Daoy (cell line): Measurements from ENCODE around the gene CIB4. TPM values are rescaled to one million over a fixed set of nuclear protein-coding genes. Genes with fewer than 3 reads are reported as not detected.
"Not testable (repeated sequence)": the region's sequence is repeated elsewhere in the genome, so short reads cannot be mapped to it uniquely, and the experiment has no call there.

Experiments
- DNase-seq: peaks from one replicate; pipeline ENCODE4 v3.0.0-alpha.2; 2015; ENCODE audit warnings: low read depth
- total RNA-seq: library from RNA; depleted of rRNA; stranded (reverse); fragments of >200 nt; shearing (Covaris generic); gene quantifications from 2 replicates; pipeline ENCODE4 v1.2.3, GENCODE V29; 2014

The CIB4 gene
- total RNA-seq, 1 experiment from 2014 or later = not detected

DNA sequence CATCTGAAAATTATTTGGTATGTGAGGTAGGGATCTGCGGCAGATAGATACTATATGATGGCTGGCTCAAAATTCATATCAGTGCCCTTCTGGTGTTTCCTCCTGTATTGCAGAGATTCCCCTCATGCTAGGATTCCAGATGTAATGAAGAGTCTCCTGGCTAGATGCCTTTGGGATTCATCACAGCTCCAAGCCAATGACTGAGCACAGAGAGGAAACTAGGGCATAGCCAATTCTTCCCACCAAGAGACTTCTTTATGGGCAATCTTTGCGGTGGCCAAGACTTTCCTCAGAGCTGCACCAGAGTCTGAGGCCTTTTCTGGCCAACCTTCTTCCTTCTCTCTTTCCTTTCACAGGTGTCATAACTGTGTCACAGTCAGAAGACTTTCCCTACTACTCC is 25.5 kb upstream of the CIB4 start:
- peak; percentile 34 for DNase-seq

DNA sequence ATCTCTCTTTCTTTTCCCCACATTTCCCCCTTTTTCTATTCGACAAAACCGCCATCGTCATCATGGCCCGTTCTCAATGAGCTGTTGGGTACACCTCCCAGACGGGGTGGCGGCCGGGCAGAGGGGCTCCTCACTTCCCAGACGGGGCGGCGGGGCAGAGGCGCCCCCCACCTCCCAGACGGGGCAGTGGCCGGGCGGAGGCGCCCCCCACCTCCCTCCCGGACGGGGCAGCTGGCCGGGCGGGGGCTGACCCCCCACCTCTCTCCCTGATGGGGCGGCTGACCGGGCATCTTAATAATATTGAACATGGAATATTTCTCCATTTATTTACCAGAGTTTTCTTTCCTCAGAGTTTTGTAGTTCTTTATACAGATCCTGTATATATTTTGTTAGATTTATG is 24.1 kb upstream of the CIB4 start:
- not testable (repeated sequence) for DNase-seq

DNA sequence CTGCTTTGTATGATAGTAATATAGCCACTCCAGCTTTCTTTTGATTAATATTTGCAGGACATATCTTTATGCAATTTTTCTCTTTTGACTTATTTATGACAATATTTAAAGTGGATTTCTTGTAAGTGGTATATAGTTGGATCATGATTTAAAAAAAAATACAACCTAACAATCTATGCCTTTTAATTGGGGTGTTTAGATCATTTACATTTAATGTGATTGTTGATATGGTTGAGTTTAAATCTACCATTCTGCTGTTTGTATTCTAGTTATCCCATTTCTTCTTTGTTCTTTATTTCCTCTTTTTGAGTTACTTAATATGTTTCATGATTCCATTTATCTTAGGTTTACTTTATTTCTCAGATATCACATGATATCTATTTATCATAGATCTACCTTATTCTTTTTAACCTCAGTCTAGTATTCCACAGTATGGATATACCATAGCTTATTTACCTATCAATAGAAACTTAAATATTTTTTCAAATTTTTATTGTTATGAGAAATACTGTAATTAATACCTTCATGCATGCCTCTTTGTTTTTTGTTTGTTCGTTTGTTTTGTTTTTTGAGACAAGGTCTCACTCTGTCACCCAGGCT is 19.3 kb upstream of the CIB4 start:
- DNase-seq = no peak

DNA sequence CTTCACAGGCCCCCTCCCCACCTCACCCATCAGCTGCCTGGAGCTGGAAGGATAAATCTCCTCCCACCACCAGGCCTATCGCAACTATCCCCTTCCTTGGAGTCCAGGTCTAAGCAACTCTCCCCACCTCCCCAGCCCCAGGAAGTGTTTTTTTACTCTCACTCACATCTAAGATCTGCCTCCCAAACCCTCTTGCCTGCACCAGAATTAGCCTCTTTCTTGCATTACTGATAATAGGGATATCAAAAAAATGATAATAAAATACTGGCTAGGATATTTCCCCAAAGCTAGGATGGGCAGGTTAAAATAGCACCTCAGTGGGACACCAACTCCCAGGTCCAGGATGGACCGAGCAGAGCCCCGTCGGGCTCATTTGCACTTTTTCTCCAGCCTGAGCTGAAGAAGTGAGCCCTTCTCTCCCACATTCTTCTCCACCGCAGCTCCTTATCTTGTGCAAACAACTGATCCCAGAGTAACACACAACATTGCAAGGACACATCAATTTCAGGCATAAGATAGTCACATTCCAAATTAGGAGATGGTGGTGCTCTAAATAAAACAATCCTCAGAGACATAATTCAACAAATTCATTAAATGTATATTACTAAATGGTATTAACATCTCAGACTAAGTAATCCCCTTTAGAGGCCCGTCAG is 17.7 kb upstream of the CIB4 start:
- no peak for DNase-seq

DNA sequence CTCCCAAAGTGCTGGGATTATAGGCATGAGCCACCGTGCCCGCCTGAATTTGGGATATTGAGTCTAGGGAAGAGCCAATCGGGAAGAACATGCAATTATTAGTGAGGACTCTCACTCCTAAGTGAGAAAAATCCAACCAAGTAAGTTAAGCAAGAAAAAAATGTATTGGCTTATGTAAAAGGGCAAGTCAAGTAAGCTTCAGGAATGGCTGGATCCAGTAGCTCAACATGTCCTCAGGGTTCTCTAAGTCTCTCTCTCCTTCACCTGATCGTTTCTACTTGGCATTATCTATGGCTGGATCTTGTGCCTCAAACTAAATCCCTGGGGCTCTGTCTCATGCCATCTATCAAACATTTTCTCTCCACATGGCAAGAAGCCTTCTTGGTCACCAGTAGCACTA is 16.1 kb upstream of the CIB4 start:
- DNase-seq = no peak

DNA sequence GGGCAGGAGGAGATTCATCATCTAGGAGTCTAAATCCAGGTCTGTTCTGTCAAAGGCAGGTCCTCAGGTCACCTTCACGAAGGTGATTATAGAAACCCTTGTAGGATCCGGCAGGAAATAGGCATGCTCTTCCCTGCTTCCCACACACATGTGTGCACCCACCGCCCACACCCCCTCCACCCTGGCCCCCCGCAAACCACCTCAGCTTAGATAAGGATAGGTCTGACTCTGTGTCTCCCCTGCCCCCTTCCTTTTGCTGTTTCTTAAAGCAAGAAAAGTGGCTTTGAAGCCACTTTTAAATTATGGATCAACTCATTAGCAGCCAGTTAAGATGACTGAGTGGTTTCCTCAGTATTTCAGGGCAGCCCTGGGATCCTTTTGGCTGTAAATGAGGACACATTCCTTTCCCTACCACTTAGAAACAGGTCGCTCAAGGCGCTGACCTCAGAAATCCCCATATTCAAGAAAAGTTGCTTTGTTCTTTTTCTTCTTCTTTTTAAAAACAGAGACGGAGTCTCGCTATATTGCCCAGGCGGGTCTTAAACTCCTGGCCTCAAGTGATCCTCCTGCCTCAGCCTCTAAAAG is 14.5 kb upstream of the CIB4 start:
- DNase-seq = no peak

DNA sequence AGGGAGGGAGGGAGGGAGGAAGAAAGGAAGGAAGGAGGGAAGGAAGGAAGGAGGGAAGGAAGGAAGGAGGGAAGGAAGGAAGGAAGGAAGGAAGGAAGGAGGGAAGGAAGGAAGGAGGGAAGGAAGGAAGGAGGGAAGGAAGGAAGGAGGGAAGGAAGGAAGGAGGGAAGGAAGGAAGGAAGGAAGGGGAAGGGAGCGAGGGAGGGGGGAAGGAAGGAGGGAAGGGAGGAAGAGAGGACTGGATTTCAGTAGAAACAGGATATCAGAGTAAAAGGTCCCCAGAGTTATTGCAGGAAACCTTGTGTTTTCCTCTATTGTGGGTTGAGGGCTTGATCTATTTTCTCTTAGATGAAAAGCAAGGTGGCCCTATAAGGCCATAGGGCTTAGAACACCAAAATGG is 14.0 kb upstream of the CIB4 start:
- not testable (repeated sequence) for DNase-seq

DNA sequence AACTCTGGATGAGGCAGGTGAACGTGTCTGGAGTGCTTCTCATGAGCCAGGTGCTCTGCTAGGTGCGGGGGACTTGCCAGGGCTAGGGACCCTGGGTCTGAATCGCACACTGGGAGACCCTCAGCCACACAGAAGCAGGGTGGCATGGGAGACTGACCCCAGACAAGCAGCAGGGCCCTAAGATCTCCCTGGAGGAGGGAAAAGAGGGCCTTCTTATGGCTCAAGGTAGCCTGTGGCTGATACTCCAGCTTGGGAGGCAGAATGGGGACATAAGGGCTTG is 12.8 kb upstream of the CIB4 start:
- no peak for DNase-seq

DNA sequence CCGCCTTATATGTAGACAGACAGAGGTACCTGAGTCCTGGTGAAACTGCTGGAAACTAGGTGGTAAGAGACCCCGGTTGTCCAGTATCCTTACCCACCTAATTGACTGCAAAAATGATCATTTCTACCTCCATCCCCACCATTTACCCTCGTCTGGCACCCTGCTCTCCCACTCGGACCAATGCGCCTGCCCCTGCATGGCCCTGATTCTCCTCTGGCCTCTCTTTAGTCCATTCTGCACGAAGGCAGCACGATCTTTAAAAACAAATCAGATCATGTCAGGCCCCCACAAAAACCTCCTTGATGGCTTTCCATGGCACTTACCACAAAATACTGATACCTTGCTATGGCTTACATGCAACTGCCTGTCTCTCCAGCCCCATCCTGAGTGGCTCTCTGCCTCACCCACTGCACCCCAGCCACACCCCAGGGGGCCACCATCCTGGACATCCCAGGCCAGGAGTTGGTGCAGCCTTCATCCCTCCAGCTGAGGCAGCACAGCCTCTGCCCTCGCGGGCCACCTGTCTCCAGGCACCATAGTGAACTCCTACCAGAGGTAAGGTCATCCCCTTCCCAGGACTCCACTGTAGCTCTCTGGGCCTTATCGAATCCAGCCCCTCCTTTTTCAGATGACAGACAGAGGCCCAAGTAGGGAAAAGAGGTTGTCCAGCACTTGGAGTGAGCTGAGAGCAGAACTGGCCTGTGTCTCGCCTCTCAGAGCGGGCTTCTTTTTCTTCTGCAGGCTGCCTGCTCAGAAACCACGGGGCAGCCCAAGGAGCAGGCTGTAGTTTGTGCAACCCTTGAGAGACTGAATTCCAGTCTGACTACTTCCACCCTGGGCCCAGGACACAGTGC is 12.3 kb upstream of the CIB4 start:
- DNase-seq = no peak

DNA sequence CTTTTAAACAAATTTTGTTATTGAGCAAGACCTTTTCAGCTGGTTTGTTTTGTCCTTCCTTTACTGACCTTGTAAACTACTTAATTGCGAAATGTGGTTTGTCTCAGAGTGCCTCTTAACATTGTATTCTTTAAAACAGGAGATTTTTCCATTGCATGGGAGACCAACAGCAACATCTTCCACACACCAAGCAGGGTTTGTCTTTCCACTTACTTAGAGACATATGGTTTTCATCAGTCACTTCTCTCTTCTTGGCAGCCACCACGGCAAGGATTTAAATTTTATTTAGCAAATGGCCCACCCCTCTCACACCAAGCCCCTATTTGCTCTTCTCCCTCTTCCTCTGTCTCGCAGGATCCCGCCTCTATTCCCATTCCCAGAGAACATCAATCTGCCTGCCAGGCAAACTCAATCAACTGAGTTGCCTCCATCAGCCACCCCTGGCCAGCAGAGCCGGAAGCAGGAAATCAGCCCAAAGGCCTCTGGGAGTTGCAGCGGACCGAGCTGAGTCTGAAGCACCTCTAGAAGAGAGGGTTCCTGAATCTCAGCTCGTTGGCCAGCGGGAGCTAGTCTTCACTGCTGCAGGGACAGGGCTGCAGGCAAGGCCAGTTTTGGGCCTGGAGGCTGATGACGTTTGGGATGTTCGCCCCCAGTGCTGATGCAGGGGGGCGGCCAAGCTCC is 11.3 kb upstream of the CIB4 start:
- no peak for DNase-seq

DNA sequence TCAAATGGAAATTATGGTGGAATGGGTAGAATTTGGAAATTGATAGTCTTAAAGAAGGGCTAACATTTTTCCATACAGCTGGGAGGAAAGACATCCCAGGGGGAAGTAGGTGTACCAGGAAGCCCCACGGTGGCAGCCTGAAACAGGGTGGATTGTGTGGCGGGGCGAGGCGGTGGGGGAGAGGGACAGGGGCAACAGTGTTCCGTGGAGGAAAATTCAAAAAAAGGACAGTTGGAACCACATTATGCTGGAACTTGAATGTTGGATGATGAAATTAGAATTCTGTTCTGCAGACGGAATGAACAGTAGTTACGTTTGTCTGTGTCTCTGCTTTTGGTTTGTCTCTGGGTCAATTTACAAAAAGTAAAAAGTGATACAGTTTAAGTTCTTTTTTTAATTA is 10.6 kb upstream of the CIB4 start:
- no peak for DNase-seq

DNA sequence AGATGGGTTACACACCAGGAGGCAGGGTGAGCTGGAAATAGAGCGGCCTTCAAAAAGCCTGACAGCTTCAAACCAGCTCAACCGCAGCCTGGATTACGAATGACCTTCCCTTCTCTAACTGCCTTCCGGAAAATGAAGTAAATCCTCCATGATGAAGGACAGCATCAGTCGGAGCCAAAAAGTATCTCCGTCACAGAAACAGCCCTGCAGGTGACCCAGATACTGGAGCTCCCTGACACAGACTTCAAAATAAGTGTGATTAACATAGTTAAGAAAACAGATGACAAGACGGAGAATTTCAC is 10.3 kb upstream of the CIB4 start:
- no peak for DNase-seq

DNA sequence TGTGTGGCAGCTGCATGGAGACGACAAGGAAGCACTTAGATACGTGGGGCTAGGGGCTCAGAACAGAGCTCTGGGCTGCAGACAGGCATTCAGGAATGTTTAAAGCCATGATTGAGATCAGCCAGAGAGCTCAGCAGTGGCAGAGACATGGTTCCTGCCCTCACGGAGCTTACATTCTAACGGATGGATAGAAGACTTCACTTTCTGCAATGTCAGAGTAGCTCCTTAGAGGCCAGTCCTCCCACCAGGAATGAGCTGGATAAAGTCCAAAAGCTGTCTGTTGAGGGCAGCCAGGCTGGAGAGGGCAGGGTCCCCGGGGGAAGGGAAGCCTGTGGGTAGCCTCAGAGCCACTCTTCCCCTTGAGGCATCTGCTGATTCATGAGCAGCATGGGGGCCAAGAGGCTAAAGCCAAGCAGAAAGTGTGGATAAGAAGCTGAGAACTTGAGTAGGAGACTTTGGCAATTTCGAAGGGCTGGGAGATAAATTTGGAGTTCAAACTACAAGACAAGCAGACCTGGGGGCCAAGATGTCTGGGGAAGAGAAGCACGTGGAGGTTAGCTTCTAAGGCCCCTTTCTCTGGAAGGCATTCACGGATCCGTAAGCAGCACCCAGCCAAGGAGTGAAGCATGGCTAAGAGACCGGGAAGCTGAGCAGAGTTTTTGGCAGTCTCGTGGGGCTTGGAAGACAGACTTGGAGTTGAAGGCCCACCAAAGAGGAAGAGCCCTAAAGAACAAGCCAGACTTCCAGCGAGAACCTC is 9.7 kb upstream of the CIB4 start:
- no peak for DNase-seq

DNA sequence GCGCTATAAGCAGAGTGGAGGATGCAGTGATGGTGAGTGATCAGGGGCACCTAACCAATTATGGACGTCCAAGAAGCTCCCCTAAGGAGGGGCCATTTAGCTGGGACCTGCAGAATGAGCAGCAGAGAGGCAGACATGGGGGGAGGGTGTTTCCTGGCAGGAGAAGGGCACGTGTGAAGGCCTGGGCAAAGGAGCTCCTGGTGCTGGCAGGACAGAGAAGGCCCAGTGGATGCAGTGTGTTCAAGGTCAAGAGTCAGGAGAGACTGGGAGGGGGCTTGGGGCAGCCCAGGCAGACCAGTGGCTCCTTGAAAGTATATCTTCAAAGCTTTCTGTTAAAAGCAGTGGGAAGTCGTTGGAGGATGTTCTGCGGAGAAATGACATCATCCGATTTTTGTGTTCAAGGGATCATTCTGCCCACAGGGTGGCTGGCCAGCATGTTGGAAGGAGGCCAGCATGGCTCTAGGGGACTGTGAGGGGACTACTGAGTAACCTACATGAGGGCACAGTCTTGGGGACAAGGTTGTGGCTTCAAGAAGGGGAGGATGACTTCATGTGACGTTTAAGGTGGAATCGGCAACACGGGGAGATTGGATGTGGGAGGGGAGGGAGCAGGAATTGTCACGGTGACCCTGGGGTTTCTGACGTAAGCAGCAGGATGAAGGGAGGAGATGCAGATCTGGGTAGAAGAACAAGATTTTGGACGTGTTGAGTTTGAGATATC is 9.0 kb upstream of the CIB4 start:
- DNase-seq = no peak

DNA sequence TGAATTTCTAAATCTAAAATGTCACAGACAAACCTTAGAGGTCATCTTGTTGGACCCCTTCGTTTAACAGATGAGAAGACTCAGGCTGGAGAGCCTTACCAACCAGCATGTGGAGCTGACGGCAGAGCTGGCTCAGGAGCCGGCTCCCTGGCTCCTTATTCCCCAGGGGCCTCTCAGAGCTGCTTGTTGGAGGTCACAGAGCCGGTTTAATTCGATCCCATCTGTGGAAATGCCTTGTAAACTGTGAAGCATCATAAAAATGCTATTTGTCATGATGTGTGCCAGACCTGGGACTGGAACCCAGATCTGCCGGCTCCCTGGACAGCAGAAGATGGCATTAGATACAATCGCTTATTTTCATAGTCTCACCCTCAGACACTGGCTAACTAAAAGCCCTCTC is 8.2 kb upstream of the CIB4 start:
- no peak for DNase-seq

DNA sequence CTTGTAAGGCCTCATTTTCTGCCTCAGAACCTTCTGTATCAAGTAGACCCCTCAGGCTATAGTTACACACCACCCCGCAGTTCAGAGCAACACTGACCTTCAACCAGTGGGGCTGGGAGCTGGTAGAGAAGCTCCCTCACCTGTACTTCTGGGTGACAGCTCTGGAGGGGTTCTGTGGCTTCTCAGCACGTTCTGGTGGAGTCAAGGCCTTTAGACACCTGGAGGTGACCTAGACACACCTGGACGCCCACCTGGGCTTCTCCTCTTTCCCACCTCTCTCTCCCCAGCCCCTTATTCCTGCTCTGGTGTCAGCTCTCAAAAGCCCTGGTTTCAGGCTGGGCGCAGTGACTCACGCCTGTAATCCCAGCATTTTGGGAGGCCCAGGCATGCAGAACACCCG is 7.3 kb upstream of the CIB4 start:
- DNase-seq = no peak

DNA sequence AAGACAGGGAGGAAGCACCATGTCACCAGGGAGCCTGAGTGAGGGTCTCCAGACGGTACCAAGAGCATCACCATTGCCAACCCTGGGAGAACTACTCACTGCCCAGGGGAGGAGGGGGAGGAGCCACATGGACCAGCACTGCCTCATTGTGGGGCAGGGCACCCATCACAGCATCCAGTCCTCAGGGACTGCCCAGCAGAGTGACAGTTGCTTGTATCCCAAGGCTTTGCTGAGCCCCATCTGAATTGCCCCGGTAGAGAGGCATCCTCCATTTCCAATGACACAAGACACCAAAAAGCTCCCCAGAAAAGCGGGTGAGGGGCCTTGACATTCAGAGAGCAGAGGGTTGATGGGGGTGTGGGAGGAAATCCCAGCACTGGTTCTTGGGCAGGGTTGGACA is 6.8 kb upstream of the CIB4 start:
- no peak for DNase-seq

DNA sequence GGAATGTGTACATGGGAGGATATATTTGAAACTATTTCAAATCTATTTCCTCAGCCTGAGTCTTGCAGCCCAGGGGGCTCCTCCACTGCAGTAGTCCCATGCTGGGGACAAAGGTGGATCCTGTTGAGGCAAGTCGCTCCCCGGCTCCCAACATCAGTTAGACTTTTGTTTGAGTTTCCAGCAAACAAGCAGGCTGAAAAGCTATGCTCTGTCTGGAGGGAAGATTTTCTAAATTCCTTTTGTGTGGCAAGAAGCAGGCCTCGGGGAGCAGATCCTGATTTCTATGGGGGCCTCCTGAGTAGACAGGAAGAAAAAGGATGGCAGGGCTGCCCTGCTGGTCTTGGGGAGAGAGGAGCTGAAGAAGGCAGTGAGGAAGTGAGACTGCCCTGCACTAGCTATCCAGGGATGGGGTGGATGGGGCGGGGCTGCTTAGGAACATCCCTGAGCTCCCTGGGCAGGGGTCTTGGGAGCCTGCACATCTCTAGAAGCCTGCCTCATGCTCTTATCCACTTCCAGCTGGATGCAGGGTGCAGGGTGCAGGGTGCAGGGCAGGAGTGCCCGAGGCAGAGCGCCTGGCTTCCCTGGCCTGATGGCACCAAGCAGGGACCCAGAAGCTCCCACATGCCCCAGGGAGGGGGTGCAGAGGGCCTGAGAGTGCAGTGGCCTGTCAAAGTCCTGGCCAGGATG is 6.0 kb upstream of the CIB4 start:
- DNase-seq = no peak

DNA sequence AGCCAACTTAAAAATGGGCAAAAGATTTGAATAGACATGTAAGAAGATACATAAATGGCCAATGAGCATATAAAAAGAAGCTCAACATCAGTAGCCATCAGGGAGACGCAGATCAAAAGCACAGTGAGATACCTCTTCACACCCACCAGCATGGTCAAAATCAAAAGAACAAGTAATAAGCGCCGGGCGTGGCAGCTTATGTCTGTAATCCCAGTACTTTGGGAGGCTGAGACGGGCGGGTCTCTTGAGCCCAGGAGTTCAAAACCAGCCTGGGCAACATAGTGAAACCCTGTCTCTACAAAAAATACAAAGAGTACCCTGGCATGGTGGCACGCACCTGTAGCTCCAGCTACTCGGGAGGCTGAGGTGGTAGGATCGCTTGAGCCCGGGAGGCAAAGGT is 4.6 kb upstream of the CIB4 start:
- no peak for DNase-seq

DNA sequence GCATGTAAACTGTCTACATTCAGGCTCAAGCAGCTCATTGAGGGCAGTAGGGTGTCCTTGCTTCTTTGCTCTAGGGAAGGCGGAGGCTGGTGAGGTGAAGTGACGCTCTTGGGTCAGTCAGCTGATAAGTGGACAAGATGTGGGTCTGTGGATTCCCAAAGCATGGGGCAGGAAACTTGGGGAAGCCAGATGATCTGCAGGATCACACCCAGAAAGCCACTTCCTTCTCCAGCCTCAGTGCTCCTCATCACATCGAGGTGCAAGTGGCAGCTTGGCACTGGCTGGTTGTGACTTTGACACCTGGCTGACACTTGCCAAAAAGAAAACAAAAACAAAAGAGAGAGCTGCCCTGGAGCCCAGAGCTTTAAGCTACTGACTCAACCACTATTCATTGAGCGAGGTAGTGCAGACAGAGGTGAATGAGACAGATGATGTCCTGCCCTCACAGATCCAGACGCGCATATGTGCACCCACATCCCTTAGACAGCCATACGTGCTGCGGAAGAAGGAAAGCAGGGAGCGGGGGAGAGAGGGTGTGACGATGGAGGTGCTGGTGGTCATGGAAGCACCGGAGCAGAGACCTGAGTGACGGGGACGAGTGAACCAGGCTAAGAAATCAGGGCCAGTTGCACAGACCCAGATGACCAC is 3.1 kb upstream of the CIB4 start:
- DNase-seq = no peak
